GM23248 (cell line): ENCODE data around the gene RRAGC.

ENCODE experiments used
- EZH2 ChIP-seq: fragments of 200-600 bp; sonication (generic); IDR thresholded peaks from 2 replicates; pipeline ENCODE4 v1.6.1; 2018; ENCODE audit warnings: antibody characterized with exemption, mild to moderate bottlenecking; ENCODE audit not compliant: insufficient read depth, poor library complexity, severe bottlenecking
- EZH2phosphoT487 ChIP-seq: fragments of 200-600 bp; sonication (generic); IDR thresholded peaks from 2 replicates; pipeline ENCODE4 v1.6.1; 2018; ENCODE audit warnings: antibody characterized with exemption, moderate library complexity, mild to moderate bottlenecking, low read depth; ENCODE audit not compliant: insufficient read depth

DNA sequence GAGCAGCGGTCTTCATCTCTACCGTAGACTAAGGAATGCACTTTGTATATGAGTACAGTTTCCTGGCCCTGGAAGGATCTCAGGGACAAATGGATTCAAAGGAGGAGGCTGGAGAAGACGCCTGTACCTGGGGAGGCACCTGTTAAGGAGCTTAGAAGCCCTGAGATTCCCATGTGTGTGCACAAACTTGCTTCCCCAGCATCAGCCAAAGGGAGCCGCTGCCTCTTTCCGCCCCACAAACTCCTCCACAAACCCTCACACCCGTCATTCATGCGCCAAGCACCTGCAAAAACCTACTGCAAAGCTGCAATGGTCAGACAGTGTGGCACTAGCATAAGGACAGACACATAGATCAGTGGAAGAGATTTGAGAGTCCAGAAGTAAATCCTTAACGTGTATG lies 54.5 kb downstream of the RRAGC start:
- TF ChIP-seq EZH2 = no peak
- no peak for TF ChIP-seq EZH2phosphoT487
